H9 (cell line): ENCODE measurements around the gene SLC25A36. TPM values are rescaled to one million over a fixed set of nuclear protein-coding genes. Genes with fewer than 3 reads are reported as not detected.

Experiments used
- DNase-seq: peaks from one replicate; pipeline ENCODE4 v3.0.0-alpha.2; 2017
- H2AFZ ChIP-seq: one replicate; pipeline ENCODE4 v1.6.1; 2013; ENCODE audit warnings: mild to moderate bottlenecking, low read length, control low read depth, moderate library complexity
- H2AK5ac ChIP-seq: 2 replicates; pipeline ENCODE4 v1.6.1; 2013; ENCODE audit warnings: low read length, control low read depth, mixed read lengths; ENCODE audit not compliant: insufficient read length
- H2BK120ac ChIP-seq: one replicate; pipeline ENCODE4 v1.6.1; 2013; ENCODE audit warnings: low read depth, mild to moderate bottlenecking, low read length, control low read depth, inconsistent platforms; ENCODE audit not compliant: poor library complexity, severe bottlenecking
- H2BK12ac ChIP-seq: 2 replicates; pipeline ENCODE4 v1.6.1; 2013; ENCODE audit warnings: low read length, control low read depth, mixed read lengths, low read depth; ENCODE audit not compliant: insufficient read length
- H2BK15ac ChIP-seq: 2 replicates; pipeline ENCODE4 v1.6.1; 2013; ENCODE audit warnings: low read depth, low read length, control low read depth
- H2BK20ac ChIP-seq: one replicate; pipeline ENCODE4 v1.6.1; 2013; ENCODE audit warnings: low read depth, mild to moderate bottlenecking, low read length, control low read depth, inconsistent platforms; ENCODE audit not compliant: poor library complexity, severe bottlenecking
- H2BK5ac ChIP-seq: 2 replicates; pipeline ENCODE4 v1.6.1; 2013; ENCODE audit warnings: low read length, control low read depth, mixed read lengths; ENCODE audit not compliant: insufficient read length
- H3K14ac ChIP-seq: 2 replicates; pipeline ENCODE4 v1.6.1; 2013; ENCODE audit warnings: low read length, control low read depth; ENCODE audit not compliant: insufficient read depth
- H3K18ac ChIP-seq: 2 replicates; pipeline ENCODE4 v1.6.1; 2013; ENCODE audit warnings: low read depth, mild to moderate bottlenecking, mixed read lengths, low read length, control low read depth; ENCODE audit not compliant: insufficient read length
- H3K23ac ChIP-seq: 2 replicates; pipeline ENCODE4 v1.6.1; 2013; ENCODE audit warnings: low read length, control low read depth, mixed read lengths, low read depth; ENCODE audit not compliant: insufficient read length
- H3K23me2 ChIP-seq: 2 replicates; pipeline ENCODE4 v1.6.1; 2013; ENCODE audit warnings: low read depth, mild to moderate bottlenecking, mixed read lengths, low read length, control low read depth; ENCODE audit not compliant: insufficient read length, poor library complexity, severe bottlenecking
- H3K27ac ChIP-seq: 2 replicates; pipeline ENCODE4 v1.5.1; 2013; ENCODE audit warnings: low read length, control low read depth, mixed read lengths, low read depth; ENCODE audit not compliant: insufficient read length
- H3K27me3 ChIP-seq: 2 replicates; pipeline ENCODE4 v1.6.1; 2013; ENCODE audit warnings: low read length, control low read depth, inconsistent platforms; ENCODE audit not compliant: insufficient read depth
- H3K4ac ChIP-seq: 2 replicates; pipeline ENCODE4 v1.6.1; 2013; ENCODE audit warnings: low read depth, mild to moderate bottlenecking, control low read depth, inconsistent platforms, low read length, moderate library complexity
- H3K4me1 ChIP-seq: 2 replicates; pipeline ENCODE4 v1.6.1; 2013; ENCODE audit warnings: low read length, control low read depth, inconsistent platforms; ENCODE audit not compliant: insufficient read depth
- H3K4me2 ChIP-seq: 2 replicates; pipeline ENCODE4 v1.6.1; 2013; ENCODE audit warnings: low read length, control low read depth, mixed read lengths; ENCODE audit not compliant: insufficient read length, insufficient read depth
- H3K56ac ChIP-seq: 2 replicates; pipeline ENCODE4 v1.6.1; 2013; ENCODE audit warnings: low read depth, mild to moderate bottlenecking, mixed read lengths, low read length, control low read depth; ENCODE audit not compliant: insufficient read length
- H3K79me1 ChIP-seq: 2 replicates; pipeline ENCODE4 v1.6.1; 2013; ENCODE audit warnings: low read depth, mild to moderate bottlenecking, moderate library complexity, low read length, control low read depth, inconsistent platforms; ENCODE audit not compliant: insufficient read depth, poor library complexity, severe bottlenecking
- H3K79me2 ChIP-seq: 2 replicates; pipeline ENCODE4 v1.6.1; 2013; ENCODE audit warnings: low read length, control low read depth, inconsistent platforms; ENCODE audit not compliant: insufficient read depth
- H3K9ac ChIP-seq: 2 replicates; pipeline ENCODE4 v1.6.1; 2013; ENCODE audit warnings: low read length, control low read depth, mixed read lengths; ENCODE audit not compliant: insufficient read length; ENCODE audit errors: extremely low read depth
- H3K9me3 ChIP-seq: one replicate; pipeline ENCODE4 v1.6.1; 2013; ENCODE audit warnings: low read depth, low read length, inconsistent platforms; ENCODE audit not compliant: control insufficient read depth
- H3T11ph ChIP-seq: one replicate; pipeline ENCODE4 v1.6.1; 2013; ENCODE audit warnings: mild to moderate bottlenecking, low read length, control low read depth, inconsistent platforms
- H4K20me1 ChIP-seq: one replicate; pipeline ENCODE4 v1.6.1; 2013; ENCODE audit not compliant: control insufficient read depth, insufficient read length, insufficient read depth
- H4K5ac ChIP-seq: 2 replicates; pipeline ENCODE4 v1.6.1; 2013; ENCODE audit warnings: low read depth, mild to moderate bottlenecking, mixed read lengths, low read length, control low read depth; ENCODE audit not compliant: insufficient read length
- H4K8ac ChIP-seq: replicated peaks from 2 replicates; pipeline ENCODE4 v1.6.1; 2013; ENCODE audit warnings: low read length, control low read depth, mixed read lengths, low read depth; ENCODE audit not compliant: insufficient read length
- H4K91ac ChIP-seq: 2 replicates; pipeline ENCODE4 v1.6.1; 2013; ENCODE audit warnings: low read depth, mild to moderate bottlenecking, moderate library complexity, mixed read lengths, low read length, control low read depth; ENCODE audit not compliant: insufficient read length
- H3K27ac Mint-ChIP-seq, 3 experiments: 2 replicates in 2 of 3; 3 replicates in 1 of 3; pipeline ENCODE4 v1.8.0; 2020 to 2021; ENCODE audit warnings: mixed read lengths in 3 of 3, mild to moderate bottlenecking in 1 of 3, moderate library complexity in 1 of 3
- H3K27me3 Mint-ChIP-seq: 2 replicates; pipeline ENCODE4 v1.8.0; 2021; ENCODE audit warnings: low read depth, mild to moderate bottlenecking, moderate library complexity, mixed read lengths
- H3K36me3 Mint-ChIP-seq, 3 experiments: 2 replicates in 2 of 3; 3 replicates in 1 of 3; pipeline ENCODE4 v1.8.0; 2020 to 2021; ENCODE audit warnings: low read depth in 3 of 3, mixed read lengths in 3 of 3; ENCODE audit not compliant: insufficient read depth in 1 of 3
- H3K4me1 Mint-ChIP-seq, 2 experiments: 2 replicates each; pipeline ENCODE4 v1.8.0; 2020; ENCODE audit warnings: mixed read lengths in 2 of 2
- H3K4me3 Mint-ChIP-seq, 2 experiments: 2 replicates in 1 of 2; 3 replicates in 1 of 2; pipeline ENCODE4 v1.8.0; 2020 to 2021; ENCODE audit warnings: mild to moderate bottlenecking in 2 of 2, mixed read lengths in 2 of 2, moderate library complexity in 1 of 2
- H3K9me3 Mint-ChIP-seq, 2 experiments: 2 replicates in 1 of 2; 3 replicates in 1 of 2; pipeline ENCODE4 v1.8.0; 2020; ENCODE audit warnings: mild to moderate bottlenecking in 2 of 2, mixed read lengths in 2 of 2, moderate library complexity in 1 of 2
- CTCF ChIP-seq: fragments of 200-600 bp; sonication (generic); conservative IDR thresholded peaks from 3 replicates; pipeline ENCODE4 v1.8.0; 2021; ENCODE audit warnings: antibody characterized with exemption, mild to moderate bottlenecking
- total RNA-seq: library from RNA; stranded (reverse); gene quantifications from 2 replicates; pipeline ENCODE4 v1.2.1, GENCODE V29; 2021

Gene SLC25A36
- total RNA-seq, 1 experiment from 2014 or later = 70.0 TPM

- no peaks in the 10 kb centered on the region for H3K9me3 ChIP-seq
- Mint-ChIP-seq H3K4me3 (no peak overlapping the region), H3K36me3 (no peaks in the 10 kb centered on the region), H3K27me3 (peaks cover 4% of the 10 kb centered on the region; the same call in 1 of the 2 replicates), H3K9me3 (no peaks in the 10 kb centered on the region), H3K4me1 (no peaks in the 10 kb centered on the region), H3K27ac (no peak overlapping the region)
- no peak overlapping the region for H3K56ac ChIP-seq
- no peak for TF ChIP-seq CTCF
- H2BK120ac ChIP-seq = no peak overlapping the region
- no peak overlapping the region for H3K27ac ChIP-seq
- no peak overlapping the region for H3T11ph ChIP-seq
- no peak overlapping the region for H3K4ac ChIP-seq
- no peaks in the 10 kb centered on the region for H3K79me1 ChIP-seq
- H2BK5ac ChIP-seq = no peak overlapping the region
- no peaks in the 10 kb centered on the region for H3K27me3 ChIP-seq
- H3K23ac ChIP-seq = no peak overlapping the region
- H2BK20ac ChIP-seq = no peak overlapping the region
- H4K91ac ChIP-seq = no peak overlapping the region
- no peak for DNase-seq
- no peak overlapping the region for H3K9ac ChIP-seq
- H3K4me2 ChIP-seq = no peak overlapping the region
- H3K14ac ChIP-seq = no peak overlapping the region
- no peak overlapping the region for H2AFZ ChIP-seq
- H2BK12ac ChIP-seq = no peak overlapping the region
- H3K18ac ChIP-seq = no peak overlapping the region
- no peaks in the 10 kb centered on the region for H3K4me1 ChIP-seq
- no peaks in the 10 kb centered on the region for H3K23me2 ChIP-seq
- H2BK15ac ChIP-seq = no peak overlapping the region
- H4K20me1 ChIP-seq = no peaks in the 10 kb centered on the region
- H2AK5ac ChIP-seq = no peak overlapping the region
- H4K8ac ChIP-seq = no peak overlapping the region
- H4K5ac ChIP-seq = no peak overlapping the region
- H3K79me2 ChIP-seq = no peaks in the 10 kb centered on the region
Measured at GRCh38 chr3:140903196-140903595, 38.4 kb upstream of the SLC25A36 start.
